T follicular helper cell (primary cell): ENCODE measurements around the gene KCNAB1.

Experiments
- DNase-seq: peaks from one replicate; pipeline ENCODE4 v3.0.0-alpha.2; 2020; ENCODE audit warnings: low read depth

KCNAB1 gene

GRCh38 chr3:156407617-156408225, 287.3 kb downstream of the KCNAB1 start:
- no peak for DNase-seq

DNA sequence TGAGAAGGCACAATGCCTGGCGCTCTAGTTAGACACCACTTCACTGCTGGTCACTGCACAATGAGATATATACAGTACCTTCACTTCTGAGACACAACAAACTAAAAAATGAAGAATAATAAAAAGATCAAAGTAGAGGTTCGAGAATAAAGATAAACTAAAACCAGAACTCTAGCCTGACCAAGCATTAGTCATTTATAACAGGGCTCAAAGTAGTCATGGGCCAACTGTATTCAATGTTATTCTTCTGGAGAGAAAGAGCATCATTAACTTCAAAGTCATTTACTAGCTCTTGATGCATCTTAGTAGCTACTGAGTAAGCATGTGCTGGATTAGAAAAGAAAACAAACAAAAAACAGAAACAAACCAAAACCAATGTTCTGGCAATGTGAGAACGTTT, 289.3 kb downstream of the KCNAB1 start:
- DNase-seq = no peak

DNA sequence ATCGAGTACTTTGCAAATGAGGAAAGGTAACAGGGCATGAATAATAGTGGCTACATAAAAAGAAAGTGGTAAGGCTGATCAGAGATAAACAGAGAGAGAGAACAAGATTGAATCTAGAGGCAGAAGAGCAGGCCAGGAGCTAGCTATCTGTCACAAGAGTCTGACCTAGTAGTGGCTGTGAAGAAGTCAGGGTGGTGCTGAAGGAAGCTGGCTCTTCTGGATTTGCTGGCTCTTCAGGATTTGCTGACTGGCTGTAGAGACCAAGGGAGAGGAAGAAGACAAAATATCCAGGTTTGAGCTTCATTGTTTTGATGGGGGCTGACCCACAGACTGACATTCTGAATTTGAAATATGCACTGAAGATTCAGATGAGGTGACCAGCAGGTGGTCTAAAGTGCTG, 292.2 kb downstream of the KCNAB1 start:
- no peak for DNase-seq

- no peak for DNase-seq
Observed at GRCh38 chr3:156413293-156413892, 293.0 kb downstream of the KCNAB1 start.

DNA sequence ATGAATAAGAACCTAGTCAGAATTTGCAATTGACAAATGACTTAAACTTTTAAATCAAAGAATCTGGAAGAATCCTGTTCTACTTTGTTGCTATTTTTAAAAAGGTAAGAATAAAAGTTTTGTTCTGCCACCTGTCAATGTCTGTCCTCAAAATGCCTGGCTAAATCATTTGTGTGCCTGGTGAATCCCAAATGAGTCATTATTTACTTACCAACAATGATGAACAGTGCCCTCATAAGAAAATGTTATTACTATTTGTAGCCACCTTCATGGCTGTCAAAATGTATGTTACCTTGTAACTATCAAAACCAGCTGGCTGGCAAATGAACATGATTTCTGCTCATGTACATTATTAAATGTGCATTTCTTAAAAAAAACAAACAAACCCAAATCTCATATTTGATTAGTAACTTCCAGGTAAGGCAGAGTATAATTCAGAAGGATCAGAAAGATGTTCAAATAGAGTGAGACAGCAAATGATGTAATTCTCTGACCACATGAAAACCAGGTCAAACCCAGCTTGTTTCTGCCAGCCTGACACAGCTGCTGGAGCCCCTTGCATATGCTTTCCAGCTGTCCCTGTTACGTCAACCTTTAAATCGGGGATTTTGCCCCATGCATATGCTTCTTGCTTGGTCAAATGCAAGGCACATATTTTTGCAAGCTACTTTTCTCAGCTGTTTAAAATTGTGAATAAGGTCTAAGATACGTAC, 296.6 kb downstream of the KCNAB1 start:
- DNase-seq = no peak

DNA sequence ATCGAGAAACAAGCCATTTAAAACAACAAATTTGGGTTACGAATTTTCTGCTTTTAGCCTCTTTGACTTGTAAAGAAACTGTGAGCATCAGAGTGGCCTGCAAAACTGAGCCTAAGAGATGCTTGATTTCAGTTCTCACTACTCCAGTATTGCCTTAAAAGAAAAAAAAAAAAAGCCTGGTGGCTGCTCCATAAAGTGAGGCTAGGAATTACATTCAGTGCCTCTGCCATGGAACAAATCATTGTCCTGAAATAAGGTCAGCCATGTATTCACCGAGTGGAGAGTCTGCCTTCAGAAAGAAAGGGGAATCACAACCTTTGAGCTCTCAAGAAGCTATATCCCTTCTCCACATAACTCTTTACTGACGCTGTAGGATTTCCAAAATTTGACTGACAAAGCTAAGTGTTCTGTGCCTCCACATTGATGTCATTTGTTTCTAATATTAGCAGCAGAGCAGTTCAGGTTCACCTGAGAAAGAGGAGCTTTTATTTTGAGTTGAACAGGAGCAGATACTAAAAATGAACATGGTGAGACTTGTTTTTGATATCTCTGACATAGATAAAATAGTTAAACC, 297.3 kb downstream of the KCNAB1 start:
- DNase-seq = no peak

DNA sequence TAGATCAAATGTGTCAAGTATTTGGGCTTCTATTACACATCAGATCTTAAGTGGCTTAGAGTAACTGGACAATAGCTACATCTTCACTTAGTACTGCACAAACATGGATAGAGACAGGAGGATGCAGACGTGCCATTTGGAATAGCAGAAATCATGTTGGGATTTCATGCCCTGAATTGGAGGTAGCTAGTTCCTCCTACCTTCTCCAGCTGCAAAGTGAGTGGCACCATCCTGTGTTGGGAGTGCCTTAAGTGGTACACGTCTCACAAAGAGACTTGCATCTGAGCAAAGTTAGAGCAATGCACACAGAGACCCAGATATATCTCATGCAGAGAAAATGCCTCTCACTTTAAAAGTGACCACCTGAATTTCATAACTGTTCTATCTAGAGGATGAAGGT, 298.1 kb downstream of the KCNAB1 start:
- DNase-seq = no peak

GRCh38 chr3:156421534-156421933, 301.2 kb downstream of the KCNAB1 start:
- no peak for DNase-seq

DNA sequence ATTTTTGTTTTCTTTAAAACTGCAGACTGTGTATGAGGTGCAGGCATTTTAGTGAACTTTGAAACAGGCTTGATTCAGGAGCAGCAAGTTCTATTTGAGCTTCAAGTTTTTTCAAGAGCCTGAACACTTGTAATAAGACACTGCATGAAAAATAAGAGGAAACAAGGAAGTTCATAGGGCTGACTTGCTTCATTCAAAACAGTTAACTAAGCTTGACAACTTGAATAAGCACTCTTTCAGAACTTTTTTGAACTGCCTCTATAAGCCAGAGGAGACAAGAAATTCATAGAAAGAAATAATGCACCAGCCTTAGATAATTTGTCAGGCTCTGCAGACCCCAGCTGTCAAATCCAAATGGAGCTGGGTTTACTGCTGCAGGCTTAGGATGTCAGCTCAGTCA, 304.4 kb downstream of the KCNAB1 start:
- no peak for DNase-seq

GRCh38 chr3:156425651-156426050, 305.3 kb downstream of the KCNAB1 start:
- no peak for DNase-seq

- DNase-seq = no peak
Observed at GRCh38 chr3:156429125-156429524, 308.7 kb downstream of the KCNAB1 start.

DNA sequence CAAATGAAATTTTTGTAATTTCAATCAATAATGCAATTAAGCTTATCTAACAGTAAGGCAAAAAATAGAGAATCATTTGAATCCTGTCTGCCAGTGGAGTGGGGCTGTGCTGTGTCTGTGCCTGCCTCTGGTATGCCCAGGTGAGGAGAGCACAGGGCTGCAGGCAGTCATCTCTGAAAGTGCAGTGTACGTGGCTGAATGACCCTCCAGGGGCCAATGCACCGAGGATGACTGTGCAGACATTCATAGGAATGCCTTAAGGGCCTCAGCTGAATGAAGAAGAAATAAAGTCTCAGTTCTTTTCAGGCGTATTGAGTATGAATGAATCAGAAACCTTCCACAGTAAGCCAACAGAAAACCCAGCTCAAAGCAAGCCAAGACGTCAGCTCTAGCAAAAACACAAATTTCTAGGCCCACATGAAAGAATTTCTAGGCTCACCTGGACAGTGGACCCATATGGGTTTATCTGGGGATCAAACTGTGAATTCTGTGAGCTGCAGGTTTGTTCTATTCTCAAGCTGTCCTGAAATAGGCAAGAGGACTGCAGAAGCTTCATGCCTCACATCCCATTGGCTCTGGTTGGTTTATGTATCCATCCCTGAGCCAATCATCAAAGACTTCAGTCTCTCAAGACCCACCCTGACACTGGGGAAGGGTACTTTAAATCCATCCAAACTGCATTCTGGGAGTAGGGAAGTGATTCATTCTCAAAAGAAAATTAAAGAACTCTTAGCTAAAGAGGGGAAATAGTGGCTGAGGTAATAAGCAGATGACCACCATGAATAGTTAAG, 311.2 kb downstream of the KCNAB1 start:
- DNase-seq = no peak

DNA sequence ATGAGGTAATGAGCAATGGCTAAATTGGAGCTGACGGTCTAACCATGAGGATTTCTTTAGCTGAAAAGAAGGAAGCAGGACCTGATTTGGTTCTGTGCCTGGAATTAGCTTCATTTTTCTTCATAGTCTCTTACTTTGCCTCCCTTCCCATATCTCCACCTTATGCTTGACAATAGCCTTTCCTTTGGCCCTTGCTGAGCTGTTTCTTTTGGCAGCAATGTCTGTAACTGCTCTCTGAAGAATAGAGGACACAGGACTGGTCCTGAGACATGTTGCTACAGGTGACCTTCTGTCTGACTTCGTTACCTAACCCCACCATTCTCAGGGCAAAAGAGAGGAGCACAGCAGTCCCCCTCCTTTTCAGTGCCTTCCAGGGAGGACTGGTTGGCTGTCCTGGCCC, 312.2 kb downstream of the KCNAB1 start:
- no peak for DNase-seq

DNA sequence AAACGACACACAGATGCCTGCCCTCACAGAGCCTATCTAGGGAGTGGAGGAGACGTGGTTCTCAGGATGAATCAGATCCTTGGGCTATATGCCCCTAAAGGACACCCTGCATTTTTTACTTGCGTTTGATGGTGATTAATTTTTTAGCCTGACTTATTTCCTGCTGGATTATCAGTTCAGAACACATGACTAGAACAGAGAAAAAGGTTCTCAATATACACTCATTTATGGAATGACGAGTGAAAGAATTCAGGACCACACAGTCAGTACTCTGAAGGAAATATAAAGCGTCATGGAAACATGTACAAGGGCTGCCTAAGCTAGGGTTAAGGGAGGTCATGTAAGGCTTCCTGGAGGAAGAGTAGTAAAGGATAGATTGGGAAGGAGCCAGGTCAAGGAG, 312.8 kb downstream of the KCNAB1 start:
- no peak for DNase-seq

DNA sequence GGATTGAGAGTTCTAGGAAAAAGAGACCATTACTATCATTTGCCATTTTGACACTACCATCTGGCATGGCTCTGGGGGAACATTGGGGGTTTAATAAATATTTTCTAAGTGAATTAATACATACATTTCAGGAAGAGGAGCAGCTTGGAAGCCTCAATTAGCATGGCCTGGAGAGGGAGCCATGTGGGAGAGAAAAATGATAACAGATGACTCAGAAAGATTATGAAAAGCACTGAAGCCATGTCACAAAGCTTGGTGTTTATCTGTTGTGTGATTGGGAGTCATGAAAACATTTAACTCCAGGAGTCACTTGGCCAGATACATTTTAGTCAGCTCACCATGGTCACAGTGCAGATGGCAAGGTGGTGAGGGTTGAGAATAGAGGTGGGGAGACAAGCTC, 313.5 kb downstream of the KCNAB1 start:
- DNase-seq = no peak

DNA sequence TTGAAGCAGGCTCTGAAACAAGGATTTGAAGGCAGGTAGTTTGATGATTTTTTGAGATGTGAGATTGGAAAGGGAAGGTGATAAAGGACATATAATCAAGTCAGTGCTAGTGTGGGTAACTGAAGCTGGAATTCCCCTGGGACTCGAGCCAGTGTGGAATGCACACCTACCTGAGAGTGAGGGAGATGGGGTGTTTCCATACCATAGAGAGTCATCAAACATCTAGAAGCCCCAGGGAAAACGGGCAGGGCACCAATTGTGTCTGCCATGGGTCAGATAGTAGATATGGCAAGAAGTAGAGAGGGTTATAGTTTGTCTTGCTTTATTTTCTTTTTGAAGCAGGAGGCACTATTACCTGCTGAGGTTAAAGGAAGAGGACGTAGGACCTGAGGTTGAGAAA, 314.5 kb downstream of the KCNAB1 start:
- DNase-seq = no peak

DNA sequence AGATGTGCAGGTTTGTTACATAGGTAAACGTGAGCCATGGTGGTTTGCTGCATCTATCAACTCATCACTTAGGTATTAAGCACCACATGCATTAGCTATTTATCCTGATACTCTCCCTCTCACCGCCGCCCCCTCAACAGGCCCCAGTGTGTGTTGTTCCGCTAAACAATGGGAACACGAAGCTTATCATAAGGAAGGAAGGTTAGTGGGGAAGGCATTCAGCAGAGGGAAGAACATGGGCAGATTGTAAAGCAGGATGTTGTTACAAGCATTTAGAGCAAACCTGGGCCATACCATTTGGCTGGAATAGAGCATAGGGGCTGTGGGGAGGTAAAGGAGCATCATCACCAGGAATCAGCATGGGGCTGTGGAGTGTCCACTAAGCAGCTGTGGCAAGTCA, 322.7 kb downstream of the KCNAB1 start:
- no peak for DNase-seq

DNA sequence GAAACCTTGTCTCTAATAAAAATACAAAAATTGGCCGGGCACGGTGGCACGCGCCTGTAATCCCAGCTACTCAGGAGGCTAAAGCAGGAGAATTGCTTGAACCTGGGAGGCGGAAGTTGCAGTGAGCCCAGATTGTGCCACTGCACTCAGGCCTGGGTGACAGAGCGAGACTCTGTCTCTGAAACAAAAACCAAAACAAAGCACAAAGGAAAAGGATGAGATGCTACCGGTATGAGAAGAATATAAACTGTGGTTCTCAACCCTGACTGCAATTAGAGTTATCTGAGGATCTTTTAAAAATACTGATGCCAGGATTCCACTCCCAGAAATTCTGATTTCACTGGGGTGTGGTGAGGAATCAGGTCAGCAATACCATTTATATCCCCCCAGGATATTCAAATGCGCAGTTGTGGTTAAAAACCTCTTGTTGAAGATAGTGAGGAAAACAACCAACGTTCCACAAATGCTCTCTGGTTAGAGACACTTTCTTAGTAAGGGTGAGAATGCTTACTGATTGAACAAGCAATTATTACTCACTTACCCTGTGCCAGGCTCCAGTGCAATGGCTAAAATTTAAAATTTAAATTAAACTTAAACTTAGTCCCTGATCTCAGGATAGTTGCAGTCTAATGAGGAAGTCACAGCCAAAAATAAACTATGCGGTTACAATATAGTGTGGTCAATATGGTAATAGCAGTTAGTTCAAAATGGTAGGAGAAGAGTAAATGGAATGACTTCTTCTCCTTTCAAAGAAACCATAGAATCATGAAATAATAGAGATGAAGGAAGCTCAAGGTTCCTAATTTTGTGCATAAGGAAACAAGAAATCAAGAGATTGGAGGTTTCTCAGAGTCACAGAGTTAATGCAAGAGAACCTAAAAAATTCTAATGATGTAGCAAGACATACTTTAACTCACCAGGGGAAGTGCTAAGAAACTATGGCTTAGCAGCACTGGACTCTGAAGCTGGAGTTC, 325.0 kb downstream of the KCNAB1 start:
- no peak for DNase-seq

- DNase-seq = peak; percentile 6
Observed at GRCh38 chr3:156448300-156448699, 327.9 kb downstream of the KCNAB1 start.

DNA sequence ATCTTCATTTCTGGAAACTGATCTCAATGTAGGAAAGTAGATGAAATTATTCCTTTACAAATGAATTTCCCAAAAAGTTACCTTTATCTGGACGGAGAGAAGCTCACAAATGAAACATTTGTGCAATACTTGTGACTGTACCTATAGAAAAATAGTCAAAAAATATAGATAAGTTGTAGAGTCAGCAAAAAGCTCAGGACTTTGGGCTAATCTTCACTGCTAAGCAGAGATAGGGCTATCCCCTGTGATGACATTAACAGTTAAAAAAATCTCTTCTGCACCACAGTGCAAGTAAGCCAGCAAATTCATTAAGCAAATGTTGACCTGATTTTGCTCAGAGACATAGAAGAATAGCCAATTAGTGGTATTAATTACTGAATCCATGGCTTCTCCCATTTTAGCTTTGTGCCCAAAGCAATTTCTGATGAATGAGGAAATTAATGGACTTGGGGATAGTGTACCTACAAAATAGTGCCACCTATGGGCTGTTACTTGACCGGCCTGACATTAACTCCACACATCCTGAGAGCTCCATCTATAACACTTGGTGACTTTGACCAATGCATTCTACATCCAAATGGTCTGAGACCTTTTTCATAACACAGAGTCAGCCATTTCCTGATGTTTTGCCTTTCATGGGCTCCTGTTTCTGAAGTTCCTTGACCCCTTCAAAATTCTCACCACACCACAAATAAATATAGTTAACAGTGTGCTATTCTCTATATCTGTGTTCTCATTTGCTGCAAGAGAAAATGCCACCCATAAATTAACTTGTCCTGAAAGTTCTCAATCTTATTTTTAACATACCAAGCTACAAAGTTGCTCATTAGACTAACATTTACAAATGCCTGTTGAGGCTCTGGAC, 329.6 kb downstream of the KCNAB1 start:
- DNase-seq = no peak
